ENCODE results near the gene SV2C.

- TF ChIP-seq CTCF (IDR thresholded peaks at IDR 0.05) (no peak), POLR2A (IDR thresholded peaks at IDR 0.05) (no peak), POLR2AphosphoS5 (IDR thresholded peaks at IDR 0.05) (no peak)
These were observed 293.1 kb downstream of the SV2C start for GRCh38 chr5:76376148-76376865.
